GM19455 (cell line): Measurements from ENCODE around the gene KCNC2.

ENCODE experiments used
- ATAC-seq: cut with Tn5 transposase; IDR thresholded peaks from one replicate; pipeline ENCODE4 v1.9.1; 2021; ENCODE audit not compliant: unreplicated experiment

The KCNC2 gene

DNA sequence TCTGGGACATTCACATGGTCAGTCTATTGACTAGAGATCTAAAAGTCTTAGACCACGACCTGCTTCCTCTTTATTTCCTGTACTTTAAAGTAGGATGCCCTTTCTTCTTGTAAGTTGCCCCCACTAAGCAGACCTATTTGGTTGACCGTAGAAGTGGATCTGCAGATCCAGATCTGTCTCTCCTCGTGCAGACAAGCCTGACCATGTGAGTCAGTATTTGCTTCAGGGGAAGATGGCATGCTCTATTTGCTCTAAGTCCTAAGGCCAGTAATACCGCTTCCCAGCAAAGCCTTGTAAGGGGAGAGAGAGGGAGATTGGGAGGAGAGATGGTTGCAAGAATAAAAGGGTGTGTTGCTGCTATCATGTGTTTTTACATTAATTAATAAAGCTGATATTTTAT, 46.8 kb downstream of the KCNC2 start:
- no peak for ATAC-seq

DNA sequence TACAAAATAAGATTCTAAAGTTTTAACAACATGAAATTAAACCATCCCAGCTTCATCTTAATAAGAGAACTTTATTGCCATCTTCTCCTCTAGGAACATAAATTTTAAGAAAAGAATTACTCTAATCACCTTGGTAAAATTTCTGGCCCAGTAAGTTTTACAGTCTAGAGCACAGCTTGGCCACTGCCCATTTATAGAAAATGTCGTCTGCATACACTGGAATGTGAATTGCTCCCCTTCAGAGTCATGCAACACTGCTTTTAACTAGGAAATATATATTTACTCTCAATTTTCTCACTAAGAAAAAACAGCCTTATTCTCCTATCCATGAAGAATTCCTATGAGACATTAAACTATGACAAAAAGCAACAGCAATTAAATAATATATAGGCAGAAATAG, 48.2 kb downstream of the KCNC2 start:
- ATAC-seq: no peak

DNA sequence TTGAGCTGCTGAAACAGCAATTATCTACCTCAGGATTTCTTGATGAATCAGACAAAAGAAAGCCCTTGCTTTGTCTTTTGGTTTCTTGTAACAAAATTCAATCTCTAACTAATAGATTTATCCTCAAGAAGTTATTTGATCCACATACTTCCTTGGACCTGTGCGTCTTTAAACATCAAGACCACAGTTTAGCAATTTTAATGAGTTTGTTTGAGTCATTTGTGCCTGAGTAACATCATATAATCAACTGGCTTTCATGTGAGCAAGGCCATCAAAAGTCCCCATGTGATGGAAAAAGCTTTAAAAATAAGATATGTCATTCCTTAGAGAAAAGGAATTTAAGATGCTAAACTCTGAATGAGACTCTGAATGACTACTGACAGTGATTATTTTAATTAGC, 52.3 kb downstream of the KCNC2 start:
- ATAC-seq: no peak

DNA sequence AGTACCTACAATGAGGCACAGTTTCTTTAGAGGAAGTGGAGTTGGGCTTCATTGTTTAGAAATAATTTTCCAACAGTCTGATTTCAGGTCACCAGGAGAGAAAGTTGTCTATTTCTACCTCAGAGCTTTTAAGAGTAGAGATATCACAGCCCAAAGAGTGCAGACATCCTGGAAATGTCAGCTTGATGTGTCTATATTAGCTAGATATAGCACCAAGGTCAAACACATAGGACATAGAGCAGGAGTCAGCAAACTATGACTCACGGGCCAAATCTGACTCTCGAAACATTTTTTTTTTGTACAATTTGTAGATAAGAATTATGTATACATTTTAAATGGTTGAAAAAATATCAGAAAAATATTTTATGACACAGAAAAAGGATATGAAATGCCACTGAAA, 53.7 kb downstream of the KCNC2 start:
- no peak for ATAC-seq

DNA sequence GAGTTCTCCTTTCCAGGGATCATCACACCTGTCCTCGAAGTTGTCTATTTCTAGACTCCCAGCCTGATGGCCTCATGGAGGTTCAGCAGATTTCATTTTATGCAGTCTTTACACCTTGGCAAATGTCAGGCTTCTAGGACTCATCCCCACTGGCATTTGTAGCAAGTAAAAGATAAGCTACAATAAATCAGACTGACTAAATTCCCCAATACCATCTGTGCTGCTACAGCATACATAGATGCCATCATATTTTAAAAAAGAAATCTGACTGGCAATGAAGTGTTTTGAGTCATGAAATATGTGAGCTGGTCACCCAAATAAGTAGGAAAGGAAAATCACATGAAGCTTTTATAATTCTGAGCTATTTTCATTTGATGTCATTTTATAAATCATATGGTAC, 55.3 kb downstream of the KCNC2 start:
- ATAC-seq: no peak

DNA sequence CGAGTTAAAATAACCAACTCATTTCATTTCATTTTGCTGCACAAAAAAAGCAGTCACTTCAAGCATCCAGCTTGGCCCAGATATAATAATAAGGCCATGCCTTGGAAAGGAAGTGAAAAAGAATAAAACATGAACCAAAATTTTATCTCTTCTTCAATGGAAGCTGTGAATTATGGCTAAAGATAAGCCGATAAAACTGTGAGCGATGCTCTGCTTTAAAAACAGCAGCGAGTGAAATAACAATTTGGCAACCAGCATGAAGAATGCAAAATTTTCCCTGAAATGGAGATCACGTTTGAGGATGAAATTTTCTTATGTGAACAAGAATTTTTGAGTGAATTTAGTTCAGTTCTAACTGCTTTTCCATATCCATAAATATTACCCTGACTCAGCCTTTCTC, 70.4 kb downstream of the KCNC2 start:
- no peak for ATAC-seq

DNA sequence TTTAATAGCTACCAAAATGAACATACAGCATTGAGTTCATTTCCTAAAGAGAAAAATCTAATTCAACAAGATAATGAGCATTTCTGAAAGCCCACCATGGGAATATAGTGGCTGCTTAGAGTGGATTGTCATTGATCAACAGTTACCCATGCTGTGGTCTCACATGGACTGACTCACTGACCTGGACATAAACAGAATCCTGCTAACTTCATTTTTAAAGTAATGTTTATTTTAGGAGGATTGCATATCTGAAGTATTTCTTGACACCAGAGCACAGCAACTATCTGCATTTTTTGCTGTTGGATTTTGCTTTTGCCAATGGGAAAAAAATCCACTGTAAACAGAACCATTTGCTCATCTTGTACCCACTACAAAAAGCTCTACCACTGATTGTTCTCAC, 71.7 kb downstream of the KCNC2 start:
- ATAC-seq: no peak

DNA sequence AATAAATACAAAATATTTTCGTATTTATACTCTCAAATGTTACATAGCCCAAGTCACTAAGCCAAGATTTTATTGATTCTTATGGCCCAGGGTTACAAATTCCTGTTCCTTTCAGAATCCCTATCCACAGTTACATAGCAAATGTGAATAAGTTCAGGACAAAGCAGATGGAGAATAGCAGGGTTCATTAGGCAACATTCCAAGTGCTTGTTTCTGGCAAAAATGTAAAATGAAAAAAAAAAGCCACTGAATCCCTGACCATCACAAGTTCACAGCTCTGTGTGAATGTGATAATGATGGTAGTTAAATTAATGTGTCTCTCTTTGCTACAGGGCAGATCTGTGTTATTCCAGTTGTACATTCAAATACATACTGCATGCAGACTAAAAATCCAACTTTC, 74.6 kb downstream of the KCNC2 start:
- no peak for ATAC-seq

DNA sequence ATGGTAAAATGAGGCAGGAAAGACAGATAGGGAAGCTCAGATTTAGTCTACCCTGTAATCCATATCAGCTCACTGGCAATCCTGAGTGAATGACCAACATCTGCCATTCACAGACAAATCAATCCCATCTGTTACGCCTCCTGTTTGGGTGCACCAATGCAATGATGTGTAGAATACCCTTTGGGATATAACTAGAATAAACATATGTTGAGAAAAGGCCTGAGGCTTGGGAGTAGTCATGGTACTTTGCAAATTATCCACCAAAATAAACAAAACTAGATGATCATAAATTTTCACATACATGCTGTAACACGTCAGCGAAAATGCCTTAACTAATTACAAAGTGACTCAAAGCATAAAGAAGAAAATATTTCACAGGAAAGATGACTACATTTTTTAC, 78.8 kb downstream of the KCNC2 start:
- ATAC-seq: no peak

DNA sequence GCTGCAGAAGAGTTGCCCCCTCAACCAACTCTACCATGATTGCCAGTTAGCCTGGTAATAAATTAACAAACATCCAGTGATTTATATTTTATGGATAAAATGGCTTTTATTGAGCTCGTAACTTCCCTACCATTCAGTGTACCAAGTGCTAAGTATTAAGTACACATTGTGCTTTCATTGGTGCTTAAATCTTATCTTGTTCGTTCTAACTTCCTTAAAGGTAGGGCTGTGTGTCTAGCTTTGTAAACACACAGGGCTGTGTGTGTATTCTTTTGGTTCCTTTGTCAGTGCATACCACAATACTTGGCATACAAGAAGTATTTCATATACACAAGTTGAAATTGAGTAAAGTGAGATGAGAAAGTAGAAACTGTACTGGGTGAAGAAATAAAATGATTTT, 80.4 kb downstream of the KCNC2 start:
- no peak for ATAC-seq

DNA sequence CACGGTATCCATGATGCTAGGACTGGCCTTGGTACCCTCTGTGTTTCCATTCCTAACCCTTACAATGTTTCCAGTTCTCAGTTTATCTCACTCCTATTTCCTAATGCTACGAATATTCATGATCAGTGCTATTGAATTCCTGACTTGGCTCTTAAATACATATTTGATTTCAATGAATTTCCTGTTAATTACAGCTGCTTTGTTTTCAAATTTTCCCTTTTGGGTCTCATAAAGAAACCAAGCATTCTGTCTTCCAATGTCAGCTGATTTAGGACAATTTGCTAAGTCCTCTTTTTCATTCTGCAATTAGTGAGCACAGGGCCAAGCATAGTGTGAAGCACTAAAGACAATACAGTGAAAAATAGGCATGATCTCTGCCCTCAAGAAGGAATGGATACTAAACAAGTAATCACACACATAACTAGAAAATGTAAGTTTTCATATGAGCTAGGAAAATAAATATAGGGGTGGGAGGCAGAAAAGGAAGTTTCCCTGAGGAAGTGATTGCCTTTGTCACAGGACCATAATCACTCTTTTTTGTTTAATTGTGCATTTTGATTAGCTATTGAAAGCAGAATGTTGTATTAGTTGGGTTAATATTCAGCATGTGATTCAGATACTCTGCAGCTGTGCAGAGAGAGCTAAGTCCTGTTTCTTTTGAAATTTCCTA, 88.5 kb downstream of the KCNC2 start:
- no peak for ATAC-seq

DNA sequence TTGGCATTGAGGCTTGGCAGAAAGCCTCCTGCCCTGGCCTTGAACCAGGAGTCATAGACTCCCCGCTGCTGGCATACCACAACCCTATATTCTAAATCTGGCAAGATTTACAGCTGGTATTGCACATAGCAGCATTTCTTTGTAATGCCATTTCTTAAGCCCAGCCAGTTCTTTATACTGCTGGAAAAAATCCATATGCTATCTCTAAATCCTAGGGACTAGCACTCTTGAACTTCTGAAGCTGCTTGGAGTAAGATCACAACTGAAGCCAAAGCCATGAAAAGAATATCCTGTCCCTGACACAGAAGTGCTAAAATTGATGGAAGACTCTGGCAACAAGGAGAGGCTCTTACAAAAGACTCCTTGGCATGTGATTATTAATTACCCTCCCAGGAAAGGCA, 89.3 kb downstream of the KCNC2 start:
- no peak for ATAC-seq

DNA sequence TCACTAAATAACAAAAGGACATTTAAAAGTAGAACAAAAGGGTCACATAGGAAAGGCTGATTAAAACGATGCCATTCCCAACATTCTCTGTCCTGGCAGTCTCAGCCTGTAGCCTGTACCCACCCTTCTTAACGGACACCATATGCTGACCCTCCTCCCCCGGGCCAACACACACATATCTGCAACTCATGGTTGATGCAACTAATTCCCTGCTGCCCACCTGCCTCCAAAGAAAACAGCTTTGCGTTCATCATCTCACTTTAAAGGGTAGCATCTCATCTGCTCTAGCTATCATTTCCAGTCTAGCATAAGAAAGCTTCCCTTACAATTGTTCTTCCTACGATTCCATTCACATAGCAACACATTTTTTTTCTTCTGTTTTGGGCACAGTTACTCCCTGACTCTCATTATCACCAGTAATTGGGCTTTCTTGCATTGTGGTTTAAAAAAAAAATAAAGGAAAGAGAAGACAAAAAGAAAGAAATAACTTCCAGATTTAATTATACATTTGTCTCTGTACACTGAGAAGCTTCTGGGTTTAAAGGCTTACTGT, 92.9 kb downstream of the KCNC2 start:
- ATAC-seq: no peak

DNA sequence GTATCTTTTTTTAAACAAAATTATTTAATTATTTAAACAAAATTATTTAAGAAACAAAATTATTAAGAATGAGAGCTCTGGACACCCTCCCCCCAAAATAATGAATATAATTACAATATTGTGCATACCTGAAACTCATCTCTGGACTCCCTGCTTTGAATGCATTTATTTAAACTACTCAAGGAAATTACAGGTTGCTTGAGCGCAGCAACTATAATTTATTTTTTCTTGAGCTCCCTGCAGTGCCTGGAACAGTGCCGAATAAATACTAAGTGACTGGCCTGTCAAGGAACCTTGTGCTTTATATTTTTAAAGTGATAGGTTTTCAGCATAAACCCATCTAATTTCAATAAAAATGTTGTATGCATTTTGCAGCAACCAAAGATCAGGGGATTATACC, 93.9 kb downstream of the KCNC2 start:
- no peak for ATAC-seq

DNA sequence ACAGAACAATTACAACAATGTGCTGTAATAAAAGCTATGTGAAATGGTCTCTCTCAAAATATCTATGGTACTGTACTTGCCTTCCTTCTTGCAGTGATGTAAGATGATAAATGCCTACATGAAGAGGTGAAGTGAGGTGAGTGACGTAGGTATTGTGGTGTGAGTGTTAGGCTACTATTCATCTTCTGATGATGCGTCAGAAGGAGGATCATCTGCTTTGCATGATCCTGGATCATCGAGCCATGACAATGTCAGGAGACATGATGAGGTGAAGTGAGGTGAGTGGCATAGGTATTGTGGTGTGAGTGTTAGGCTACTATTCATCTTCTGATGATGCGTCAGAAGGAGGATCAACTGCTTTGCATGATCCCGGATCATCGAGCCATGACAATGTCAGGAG, 105.8 kb downstream of the KCNC2 start:
- no peak for ATAC-seq

DNA sequence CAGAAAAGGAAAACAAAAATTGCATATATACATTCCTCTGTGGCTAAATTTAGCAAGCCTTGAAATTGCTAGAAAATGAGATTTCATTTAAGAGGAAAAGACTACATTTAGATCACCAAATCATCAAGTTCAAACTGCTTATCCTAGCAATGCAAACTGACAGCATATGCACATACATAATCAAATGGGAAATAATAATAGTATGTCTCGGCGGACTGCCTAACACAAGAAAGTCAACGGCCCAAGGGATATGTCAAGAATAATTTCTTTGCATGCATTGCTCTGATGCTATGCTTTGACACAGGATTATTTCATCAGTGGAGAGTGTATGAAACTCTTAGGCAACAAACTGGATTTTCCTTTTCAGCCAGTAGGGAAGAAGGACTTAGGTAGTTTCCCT, 107.9 kb downstream of the KCNC2 start:
- ATAC-seq: no peak

DNA sequence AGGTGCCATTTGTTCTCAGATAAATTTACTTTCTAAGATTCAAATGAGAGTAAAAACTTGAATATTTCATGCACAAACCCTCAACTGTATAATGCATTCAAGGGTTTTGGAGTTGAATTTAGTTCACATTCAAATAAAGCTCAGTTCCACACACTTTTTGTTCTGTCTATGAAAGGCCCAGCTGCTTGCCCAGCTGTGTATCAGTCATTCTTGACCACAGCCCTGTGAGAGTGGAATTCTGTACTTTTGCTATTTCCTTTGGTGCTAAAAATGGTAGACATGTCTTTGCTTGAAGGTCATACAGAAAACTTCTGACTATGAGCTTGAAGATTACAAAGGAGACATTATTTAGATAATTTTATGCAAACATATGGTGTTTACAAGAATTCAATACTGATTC, 110.4 kb downstream of the KCNC2 start:
- ATAC-seq: no peak

DNA sequence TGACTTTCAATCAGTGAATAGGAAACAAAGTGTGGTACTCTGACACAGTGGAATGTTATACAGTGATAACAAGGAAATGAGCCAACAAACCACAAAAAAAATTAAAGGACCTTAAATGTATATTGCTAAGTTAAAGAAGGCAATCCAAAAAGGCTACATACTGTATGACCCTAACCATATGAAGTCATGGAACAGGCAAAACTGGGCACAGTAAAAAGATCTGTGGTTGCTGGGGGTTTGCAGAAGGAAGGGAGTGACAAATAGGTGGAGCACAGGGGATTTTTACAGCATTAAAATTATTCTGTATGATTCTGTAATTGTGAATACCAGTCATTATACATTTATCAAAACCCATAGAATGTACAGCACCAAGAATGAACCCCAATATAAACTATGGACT, 112.6 kb downstream of the KCNC2 start:
- ATAC-seq: no peak

DNA sequence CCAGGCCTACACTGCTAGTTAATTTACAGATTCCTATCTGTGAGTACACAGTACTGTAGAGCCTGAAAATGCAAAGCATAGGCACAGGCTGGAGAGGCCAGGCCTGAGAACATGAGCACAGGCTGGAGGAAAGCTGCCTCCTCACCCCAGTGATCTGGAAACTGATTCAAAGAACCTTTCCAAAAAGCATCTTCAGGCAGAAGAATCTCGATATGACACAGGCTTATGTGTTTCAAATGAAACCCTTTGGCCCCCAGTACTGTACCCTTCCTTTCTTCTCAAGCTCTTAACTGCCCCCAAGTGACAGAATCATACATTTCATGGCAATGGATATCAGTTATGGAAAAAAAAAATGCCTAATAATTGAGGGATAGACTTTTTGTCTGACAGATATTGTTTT, 122.0 kb downstream of the KCNC2 start:
- ATAC-seq: no peak

DNA sequence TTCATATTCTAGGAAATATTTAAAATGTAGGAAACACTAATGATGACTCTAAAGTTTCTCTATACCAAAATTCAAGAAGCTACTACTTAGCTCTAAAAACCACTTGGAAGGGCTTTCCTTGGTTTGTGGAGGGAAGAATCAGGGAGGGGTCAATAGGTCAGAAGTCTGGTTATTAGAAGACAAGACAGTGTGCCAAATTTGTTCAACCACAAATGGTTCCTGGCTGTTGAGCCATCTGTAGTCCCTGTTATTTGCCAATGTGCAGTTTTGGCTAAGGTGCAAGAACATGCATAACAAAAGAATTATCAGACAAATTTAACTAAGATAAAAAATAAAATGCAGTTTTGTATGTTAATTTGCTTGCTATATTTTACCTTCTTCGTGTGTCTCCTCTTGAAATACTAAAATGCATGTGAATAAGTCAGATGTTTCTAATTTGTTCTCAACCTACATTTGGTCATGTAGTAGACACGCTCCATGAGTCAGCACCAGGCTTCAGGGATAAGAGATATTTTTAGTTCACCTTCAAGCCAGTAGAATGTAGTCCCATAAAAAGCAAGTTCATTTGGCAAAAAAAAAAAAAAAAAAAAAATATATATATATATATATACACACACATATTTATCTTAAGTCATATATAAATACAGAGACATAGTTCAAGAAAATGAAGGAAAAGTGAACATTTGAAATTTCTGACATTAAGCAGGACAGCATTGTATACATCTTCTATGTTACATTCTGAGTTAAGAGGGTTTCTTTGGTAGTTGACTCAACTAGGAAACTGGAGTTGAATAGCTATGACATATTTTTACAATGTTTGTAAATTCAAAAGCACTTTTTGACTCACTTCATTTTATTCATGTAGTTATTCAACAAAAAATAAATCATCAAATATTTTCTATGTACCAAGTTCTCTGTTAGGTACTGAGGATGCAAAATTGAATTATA, 123.3 kb downstream of the KCNC2 start:
- no peak for ATAC-seq

DNA sequence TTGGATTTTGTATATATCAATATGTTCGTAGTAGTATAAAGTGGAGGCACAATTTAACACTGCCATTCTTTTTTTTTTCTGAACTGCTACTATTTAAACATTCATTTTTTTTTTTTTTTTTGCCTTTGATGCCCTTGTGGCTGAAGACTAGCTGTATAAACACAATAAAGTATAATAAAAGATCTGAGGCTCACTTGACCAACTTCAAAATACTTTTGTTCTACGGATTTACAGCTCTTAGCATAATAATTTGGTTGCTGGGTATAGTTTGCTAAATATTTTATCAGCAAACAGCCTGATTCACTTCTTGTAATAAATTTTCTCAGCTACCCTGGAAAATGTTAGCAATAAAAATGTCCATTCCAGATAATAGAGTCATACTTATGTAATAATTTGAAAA, 128.3 kb downstream of the KCNC2 start:
- no peak for ATAC-seq

DNA sequence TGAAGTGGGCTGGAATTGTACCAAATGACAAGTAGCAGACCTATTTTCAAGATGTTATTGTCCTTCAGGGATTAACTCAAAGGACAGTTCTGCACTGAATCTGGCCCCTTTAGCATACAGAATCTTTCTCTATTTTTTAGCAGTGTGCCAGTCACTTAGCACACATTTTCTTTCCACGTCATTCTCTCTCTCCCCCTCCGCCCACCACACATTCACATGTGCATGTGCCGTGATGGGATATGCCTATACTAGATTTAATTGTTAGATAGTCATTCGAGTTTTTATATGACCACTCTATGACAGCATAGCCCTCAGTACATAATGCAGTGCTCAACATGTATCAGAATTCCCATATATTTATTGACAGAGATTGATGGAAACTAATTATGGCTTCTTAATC, 129.1 kb downstream of the KCNC2 start:
- no peak for ATAC-seq
